Astrocyte of the spinal cord (primary cell): ENCODE data around the gene NXPH4.

ENCODE experiments used
- DNase-seq: peaks from one replicate; pipeline ENCODE4 v3.0.0; 2011; ENCODE audit warnings: low read depth, low spot score
- H3K4me3 ChIP-seq: 2 replicates; pipeline ENCODE4 v1.5.1; 2011; ENCODE audit warnings: low read depth, mild to moderate bottlenecking, low read length, moderate library complexity
- CTCF ChIP-seq: IDR thresholded peaks from 2 replicates; pipeline ENCODE4 v1.5.1; 2012; ENCODE audit warnings: low read depth, mild to moderate bottlenecking, low read length, inconsistent platforms
- in situ Hi-C: cut with HindIII; loops from 2 replicates; pipeline ENCODE4 v1.10.0; 2017; ENCODE audit warnings: low sequenced_read_pairs

The NXPH4 gene

GRCh38 chr12:57233357-57234232, 17.0 kb downstream of the NXPH4 start:
- no peak for TF ChIP-seq CTCF
- no peak overlapping the region for H3K4me3 ChIP-seq
- in situ Hi-C loops, result no loop called here
- DNase-seq, result peak; percentile 42

- no peak for DNase-seq
- no peak for TF ChIP-seq CTCF
- no peak overlapping the region for H3K4me3 ChIP-seq
- in situ Hi-C loops, result no loop called here
Measured at GRCh38 chr12:57234233-57234570, 17.6 kb downstream of the NXPH4 start.

GRCh38 chr12:57234571-57235016, 18.0 kb downstream of the NXPH4 start:
- no peak overlapping the region for H3K4me3 ChIP-seq
- in situ Hi-C loops, result no loop called here
- no peak for TF ChIP-seq CTCF
- no peak for DNase-seq

GRCh38 chr12:57235017-57235727, 18.6 kb downstream of the NXPH4 start:
- H3K4me3 ChIP-seq, result no peak overlapping the region

GRCh38 chr12:57235728-57236131, 19.1 kb downstream of the NXPH4 start:
- in situ Hi-C loops, result no loop called here
- no peak overlapping the region for H3K4me3 ChIP-seq
- TF ChIP-seq CTCF, result no peak
- DNase-seq, result no peak

More at GRCh38 chr12:57235017-57235727, 18.6 kb downstream of the NXPH4 start:
- in situ Hi-C loops, result no loop called here
- peak; percentile 70 for DNase-seq
- TF ChIP-seq CTCF, result no peak

- DNase-seq, result no peak
- TF ChIP-seq CTCF, result no peak
- in situ Hi-C loops, result no loop called here
- no peak overlapping the region for H3K4me3 ChIP-seq
Measured at GRCh38 chr12:57236201-57236924, 19.8 kb downstream of the NXPH4 start.
